Effector CD8-positive, alpha-beta T cell (primary cell): ENCODE data around the gene SLC2A1.
A peak's percentile ranks its signal among the peaks of the same experiment; 100 is the strongest.

Source experiments
- DNase-seq: peaks from one replicate; lab custom pipeline; 2025; lab: John Stamatoyannopoulos, UW
- total RNA-seq, 4 experiments: gene quantifications; one replicate each; lab custom pipeline; 2026; lab: John Stamatoyannopoulos, UW

Gene SLC2A1
- 86.4 to 173 (median 139) reads per million in 4 experiments for total RNA-seq

DNA sequence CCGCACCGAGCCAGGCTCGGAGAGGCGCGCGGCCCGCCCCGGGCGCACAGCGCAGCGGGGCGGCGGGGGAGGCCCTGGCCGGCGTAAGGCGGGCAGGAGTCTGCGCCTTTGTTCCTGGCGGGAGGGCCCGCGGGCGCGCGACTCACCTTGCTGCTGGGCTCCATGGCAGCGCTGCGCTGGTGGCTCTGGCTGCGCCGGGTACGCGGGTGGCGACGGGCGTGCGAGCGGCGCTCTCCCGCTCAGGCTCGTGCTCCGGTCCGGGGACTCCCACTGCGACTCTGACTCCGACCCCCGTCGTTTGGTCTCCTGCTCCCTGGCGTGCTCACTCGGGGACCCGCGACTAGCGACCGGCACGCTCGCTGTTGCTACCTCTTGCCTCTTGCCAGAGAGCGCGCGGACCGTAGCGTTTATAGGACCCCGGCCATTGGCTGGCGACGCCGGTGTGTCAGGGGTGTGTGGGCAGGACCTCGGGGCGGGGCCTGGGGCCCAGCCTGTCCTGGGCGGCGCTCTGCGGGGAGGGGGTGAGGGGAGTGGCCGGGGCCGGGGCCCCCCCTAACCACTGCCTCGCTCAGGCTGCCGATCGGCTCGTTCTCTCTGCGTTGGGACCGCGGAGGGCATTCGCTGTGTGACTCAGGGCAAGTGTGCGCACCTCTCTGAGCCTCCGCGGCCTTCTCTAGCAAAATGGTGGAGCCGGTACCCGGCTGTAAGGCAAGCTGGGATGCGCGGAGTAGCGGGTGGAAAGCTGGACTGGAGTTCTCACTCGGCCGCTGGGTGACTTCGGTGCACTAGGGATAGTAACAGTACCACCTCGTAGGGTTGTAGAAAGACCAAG, at the start of gene SLC2A1:
Gene SLC2A1, minus strand, starts transcription at position 381 of the 832 bp plus-strand sequence. Its CDS starts 217 bp downstream, at position 164.
- peak; percentile 93 for DNase-seq

DNA sequence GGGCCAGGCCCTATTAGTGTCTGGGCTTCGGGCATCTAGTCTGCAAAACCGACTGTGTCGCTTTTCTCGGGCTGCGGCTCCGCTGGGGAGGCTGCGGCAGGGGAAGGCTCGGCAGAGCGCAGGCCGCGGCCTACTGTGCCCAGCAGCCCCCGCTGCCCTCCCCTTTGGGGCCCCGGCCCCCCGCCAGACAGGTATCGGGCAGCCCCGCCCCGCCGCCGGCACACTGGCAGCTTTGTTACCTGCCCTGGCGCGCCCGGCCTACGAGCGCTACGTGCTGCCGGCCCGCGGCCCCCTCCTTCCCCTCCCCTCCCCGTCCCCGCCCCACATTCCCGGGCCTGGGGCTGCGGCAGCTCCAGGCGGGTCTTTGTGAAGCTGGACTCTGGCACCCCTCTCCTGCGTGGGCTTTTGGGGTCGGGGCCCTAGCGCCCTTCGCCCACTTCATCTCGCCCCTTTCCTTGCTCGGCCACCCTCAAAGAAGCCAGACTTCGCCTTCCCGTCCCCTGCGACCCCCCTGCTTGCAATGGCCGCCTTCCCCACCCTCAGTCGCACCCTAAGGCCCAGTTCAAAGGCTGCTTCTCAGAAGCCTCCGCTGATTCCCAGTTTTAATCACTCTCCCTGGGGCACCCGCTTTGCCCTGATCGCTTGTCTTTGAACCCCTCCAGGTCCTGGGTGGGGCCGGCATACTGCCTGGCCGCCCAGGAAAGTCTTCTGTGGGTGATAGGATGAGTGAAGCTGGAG, 48.9 kb upstream of the SLC2A1 start:
- DNase-seq: no peak

DNA sequence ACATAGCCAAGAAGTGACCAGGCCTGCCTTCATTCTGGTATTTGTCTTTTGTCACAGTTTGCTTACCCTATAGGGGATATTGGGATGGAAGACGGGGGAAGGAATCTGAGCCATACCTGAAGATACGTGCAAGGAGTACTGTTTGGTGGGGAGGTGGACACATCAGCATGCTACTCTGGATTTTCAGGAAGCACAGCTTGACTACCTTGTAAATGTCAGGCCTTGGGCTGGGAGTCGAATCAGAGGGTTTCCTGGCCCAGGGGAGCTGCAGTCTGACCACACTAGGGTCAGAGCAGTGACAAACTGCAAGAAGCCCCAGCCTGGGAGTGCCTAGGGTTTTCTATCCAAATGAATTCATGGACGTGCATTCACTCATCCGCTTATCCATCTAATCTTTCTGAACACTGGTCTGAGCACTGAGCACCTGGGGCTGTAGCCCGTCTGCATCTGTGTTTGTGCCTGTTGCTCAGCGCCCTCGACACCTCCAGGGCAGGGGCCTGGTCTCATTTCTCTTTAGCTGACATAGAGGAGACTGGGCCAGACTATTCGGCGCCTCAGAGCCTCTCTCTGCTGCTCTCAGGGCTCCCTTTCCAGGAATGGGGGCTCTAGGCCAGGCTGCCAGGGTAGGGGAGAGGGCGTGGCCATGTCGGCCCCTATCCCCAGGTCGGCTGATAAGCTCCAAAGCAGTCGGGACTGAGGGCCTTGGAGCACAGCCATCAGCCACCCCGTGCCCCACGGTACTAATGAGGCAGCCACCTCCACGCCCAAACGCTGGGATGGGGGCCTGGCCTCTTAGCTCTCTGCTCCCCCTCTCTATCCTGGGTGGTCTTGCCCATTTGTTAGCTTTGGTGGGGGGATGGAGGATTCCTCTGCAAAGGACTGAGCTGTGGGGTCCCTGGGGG, 47.0 kb upstream of the SLC2A1 start:
- no peak for DNase-seq

DNA sequence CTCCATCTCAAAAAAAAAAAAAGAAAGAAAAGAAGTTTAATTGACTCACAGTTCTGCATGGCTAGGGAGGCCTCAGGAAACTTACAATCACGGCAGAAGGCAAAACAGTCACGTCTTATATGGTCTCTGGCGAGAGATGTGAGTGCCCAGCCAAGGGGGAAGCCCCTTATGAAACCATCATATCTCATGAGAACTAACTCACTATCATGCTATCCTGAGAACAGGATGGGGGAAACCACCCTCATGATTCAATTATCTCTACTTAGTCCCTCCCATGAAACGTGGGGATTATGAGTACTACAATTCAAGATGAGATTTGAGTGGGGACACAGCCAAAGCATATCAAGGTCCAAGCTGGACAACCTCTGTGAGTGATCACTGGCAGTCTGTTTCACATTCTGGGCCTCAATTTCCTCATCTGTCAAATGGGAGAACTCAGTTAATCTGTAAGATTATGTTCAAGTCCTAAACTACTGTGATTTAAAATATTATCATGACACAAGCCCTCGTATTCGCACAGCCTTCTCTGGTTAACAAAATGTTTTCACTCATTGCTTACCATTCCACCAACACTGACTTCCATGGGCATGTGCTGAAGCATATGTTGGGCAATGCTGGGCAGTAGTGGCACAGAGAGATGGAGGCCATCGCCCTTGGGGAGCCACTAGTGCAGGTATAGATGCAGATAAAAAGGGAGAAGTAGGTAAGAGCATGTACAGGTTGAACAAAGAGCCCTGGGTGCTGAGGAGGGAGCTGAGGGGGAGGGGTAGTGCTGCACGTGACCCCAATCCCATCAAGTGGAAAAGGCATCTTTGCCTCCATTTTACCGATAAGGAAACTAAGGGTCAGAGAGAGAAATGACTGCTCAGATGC, 46.2 kb upstream of the SLC2A1 start:
- no peak for DNase-seq

DNA sequence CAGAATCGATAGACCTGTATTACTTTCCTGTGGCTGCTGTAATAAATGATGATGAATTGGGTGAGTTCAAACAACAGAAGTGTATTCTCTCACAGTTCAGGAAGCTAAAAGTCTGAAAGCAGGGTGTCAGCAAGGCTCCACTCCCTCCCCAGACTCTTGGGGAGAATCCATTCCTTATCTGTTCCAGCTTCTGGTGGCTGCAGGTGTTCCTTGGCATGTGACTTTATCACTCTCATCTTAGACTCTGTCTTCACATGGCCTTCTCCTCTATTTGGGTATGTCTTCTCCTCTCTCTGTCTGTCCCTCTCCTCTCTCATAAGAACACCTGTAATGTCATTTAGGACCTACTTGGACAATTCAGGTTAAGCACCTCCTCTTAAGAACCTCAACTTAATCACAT, 44.1 kb upstream of the SLC2A1 start:
- DNase-seq: no peak

DNA sequence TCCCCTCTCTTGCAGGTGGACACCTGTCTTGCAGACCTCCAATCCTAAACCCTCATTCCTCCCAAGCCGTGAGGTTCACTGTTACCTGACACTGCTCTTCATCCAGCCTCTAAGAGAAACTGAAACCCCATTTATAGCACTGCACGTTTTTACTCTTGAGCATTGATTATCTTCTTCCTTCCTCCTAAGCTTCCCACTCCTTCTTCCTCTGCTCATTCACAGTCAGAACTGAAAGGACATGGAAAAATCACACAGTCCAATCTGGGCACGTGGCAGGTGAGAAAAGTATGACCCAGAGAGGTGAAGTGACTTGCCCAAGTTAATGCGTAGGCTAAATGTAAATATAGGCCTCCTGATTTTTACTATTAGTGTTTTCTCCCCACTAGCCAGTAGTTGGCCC, 43.4 kb upstream of the SLC2A1 start:
- DNase-seq: no peak

DNA sequence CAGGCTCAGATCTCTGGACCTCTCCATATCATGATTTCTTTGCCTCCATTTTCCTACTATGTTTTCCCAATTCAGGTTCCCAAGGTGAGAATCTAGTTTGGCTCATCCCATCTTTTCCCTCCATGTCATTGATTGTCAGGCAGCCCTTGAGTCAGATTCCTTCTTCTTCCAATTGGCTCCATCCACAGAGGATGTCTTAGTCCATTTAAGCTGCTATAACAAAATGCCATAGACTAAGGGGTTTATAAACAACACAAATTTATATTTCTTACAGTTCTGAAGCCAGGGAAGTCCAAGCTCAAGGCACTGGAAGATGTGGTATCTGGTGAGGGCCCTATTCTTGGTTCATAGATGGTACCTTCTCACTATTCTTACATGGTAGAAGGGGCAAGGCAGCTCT, 42.8 kb upstream of the SLC2A1 start:
- no peak for DNase-seq

DNA sequence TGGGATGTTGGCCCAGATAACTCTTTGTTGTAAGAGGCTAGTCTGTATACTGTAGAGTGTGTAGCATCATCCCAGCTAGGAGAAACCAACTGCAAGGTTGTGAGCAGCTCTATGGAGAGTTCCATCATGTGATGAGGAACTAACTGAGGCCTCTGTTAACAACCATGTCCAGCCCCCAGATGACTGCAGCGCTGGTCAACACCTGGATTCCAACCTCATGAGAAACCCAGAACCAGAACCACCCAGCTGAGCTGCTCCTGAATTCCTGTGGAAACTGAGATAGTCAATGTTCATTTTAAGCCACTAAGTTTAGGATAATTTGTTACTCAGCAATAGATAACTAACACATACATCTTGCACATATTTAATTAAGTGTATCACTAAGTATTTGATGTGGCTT, 41.6 kb upstream of the SLC2A1 start:
- DNase-seq: no peak

DNA sequence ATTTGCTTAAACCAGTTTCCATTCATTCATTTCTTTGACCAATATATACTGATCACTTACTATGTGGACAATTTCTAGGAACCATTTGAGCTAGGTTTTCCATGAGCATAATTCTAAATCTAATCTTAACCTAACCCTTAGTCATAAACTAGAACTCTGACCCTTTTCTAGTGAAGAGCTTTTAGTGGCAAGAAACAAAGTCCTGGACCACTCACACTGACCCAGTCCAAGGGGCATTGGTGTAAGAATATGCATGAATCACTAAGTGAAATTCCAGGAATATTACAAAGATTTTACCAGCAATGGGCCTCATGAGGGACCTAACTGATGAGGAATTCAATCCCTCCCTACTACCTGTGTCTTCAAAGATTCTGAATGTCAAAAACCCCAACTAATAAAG, 40.6 kb upstream of the SLC2A1 start:
- no peak for DNase-seq

DNA sequence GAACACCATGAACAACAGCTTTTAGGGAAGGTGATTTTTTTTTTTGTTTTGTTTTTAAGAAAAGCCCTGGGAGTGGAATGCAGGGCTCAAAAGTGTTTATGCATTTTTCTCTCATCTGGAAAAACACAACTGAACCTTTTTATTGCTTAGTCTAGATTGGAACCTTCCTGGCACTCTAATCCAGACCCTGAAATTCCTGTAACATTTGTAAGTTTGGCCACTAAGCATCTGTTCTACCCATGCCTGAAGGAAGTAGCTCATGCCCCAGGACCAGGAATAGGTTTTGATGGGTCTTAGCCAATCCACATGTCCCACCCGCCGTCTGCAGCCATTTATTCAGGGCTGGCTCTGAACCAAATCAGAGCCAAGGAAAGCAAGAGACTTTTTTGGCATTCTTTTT, 39.7 kb upstream of the SLC2A1 start:
- no peak for DNase-seq

DNA sequence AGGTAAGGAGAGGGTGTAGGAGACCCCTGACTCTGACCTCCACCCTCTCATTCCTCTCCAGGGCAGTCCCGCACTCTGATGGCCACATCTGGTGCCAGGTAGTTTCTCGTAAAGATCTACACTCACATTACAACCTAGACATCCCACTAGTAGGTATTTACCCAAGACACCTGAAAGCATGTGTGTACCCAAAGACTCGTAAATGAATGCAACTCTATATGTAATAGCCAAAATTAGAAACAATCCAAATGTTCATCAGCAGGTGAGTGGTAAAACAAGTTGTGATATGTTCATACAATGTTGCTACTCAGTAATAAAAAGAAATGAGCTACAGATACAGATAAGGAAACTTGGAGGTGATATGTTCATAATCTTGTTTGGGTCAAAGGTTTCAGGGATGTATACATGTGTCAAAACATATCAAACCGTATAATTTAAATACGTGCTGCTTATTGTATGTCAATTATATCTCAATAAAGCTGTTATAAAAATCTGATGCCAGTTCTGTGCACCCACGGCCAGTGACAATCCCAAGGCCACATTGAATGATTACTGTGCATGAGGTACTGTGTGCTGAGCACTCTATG, 37.8 kb upstream of the SLC2A1 start:
- DNase-seq: no peak

DNA sequence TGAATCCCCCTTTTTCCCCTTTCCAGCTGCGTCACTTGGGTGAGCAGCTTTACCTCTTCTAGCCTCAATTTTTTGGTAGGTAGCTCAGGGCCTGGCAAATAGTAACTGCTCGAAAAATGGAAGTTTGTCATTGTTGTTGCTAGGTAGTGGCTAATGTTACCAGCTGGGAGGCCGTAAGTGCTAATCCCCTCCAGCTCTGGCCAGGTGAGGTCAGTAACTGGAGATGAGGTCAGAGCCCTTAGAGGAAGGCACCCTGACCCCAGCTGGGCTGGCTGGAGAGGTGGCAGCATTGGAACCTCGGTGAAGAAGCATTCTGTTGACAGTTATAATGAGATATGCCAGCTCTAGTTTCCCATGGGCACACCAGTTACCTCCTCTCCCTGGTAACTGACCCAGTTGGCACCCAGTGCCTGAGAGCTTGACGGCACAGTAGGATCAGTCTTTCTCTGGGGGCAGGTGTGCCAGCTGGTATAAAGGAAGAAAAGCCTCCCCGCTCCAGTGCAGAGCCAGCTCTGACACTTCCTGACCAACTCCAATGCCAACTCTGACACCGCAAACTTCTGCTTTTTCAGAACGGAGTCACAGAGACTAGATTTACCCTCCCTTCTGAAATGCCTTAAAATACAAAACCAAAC, 35.0 kb upstream of the SLC2A1 start:
- DNase-seq: no peak

DNA sequence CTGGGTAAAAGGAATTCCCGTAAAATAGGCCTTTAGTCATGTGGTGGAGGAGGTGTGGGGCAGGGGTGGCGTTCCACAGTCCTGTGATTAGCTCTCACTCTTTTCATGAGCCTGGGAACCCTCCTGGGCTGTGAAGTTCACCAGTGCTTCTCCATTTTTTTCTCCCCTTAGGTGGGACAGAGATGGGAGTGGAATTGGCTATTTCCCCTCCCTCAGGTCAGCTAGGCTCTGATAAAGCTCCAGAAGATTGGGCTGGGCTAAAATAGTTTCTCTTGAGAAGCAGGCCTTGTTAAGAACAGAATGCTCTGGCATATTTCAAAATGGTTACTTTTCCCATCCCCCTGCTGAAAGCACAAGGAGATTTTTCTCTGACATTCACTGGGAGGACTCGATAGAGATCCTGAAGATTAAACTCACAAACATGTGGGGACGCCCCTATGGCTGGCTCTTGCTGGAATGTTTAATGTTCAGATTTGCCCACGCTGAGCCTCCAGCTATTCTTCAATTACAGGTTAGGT, 33.4 kb upstream of the SLC2A1 start:
- no peak for DNase-seq

DNA sequence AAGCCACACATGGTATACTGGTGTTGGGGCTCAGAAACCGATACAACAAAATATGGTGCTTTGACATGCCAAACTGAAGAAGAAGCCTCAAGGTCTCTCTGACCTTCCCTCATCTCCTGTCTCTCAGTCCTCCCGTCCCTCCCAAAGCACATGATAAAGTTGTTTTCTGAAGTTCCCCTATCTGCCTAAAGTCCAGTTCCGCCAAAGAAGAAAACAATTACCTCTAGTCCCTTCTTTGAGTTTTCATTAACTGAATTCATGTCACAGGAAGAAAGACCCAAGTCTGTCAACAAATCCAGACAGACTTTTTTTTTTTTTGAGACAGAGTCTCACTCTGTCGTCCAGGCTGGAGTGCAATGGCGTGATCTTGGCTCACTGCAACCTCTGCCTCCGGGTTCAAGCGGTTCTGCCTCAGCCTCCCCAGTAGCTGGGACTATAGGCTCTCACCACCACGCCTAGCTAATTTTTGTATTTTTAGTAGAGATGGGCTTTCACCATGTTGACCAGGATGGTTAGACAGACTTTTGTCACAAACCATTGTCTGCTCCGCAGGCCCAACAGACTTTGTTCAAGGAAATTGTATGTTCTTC, 32.2 kb upstream of the SLC2A1 start:
- no peak for DNase-seq

DNA sequence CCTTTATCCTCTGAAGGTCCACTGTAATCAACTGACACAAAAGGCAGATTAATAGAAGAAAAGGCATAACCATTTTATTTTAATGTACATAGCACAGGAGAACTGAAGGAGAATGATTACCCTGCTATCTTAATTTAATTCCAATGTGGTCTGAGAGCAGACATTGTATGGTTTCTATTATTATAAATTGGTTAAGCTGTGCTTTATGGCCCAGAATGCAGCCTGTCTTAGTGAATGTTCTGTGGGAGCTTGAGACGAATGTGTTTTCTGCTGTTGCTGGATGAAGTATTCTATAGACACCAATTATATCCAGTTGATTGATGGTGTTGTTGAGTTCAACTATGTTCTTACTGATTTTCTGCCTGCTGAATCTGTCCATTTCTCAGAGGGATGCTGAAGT, 25.0 kb upstream of the SLC2A1 start:
- DNase-seq: no peak

DNA sequence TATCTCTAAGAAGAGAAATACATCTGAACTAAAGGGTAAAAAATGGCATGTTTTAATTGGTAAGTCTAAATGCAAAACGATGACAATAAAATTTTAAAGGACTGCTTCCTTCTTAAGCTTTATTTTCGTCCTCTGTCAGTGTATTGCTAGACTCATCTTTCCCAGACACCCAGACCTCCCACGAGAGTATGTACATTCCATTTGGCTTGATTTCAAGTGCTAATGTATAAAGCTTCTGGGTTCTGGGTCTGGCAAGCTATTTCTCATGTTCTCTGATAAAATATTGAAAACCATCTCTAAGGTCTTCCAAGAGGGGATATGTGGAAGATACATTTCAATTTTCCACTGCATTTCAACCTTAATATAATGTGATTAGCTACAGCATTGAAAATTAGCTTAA, 24.6 kb upstream of the SLC2A1 start:
- no peak for DNase-seq

DNA sequence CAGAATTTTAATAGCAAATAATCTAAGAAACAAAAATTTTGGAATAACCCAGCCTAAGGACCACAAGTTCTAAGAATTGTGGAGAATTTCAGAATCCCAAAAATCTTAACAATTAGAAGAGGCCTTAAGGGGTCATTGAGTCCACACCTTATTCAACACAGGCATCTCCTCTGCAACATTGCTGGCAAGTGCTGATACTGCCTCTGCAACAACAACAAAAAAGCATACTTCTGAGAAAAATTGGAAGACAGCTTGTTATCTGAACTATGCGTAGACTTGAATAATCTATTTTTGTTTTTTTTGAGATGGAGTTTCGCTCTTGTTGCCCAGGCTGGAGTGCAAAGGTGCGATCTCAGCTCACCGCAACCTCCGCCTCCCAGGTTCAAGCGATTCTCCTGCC, 24.0 kb upstream of the SLC2A1 start:
- DNase-seq: no peak

DNA sequence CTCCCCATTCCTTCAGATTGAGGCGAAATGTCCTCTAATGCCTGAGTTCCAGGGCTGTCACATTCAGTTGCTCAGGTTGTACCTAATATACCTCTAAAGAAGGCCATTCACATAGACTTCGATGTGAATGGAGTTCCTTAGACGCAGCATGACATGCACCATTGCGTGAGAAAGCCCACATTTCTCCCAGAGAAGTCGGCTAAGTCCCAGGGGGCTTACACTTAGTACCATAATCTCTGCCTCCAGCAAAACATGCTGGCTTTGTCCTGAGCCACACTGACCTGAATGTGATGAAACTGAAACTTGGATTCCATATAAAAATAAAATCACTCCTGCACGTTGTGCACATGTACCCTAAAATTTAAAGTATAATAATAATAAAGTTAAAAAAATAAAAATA, 23.2 kb upstream of the SLC2A1 start:
- DNase-seq: no peak

DNA sequence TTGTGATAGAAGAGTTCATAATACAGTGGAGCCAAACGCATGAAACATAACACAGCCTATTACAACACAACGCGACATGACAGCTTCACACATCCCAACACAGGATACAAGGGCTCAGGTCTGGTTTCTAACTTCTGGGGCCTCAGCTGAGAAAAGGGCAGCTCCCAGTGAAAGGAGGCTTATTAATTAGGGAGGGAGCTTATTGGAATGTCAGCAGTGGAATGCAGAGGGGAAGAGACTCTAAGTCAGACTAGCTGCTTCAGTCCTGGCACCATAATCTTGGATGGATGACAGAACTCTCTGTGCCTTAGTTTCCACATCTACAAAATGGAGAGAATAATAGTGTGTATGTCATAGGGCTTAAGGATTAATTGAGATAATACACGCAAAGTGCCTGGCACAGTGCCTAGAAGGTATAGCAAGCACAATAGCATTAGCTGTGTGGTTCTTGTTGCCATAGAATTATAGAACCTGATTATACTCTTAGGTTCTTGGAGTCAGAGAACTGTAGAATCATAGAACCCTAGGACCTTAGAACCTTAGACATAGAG, 22.7 kb upstream of the SLC2A1 start:
- no peak for DNase-seq
